Prostate gland (tissue), 2 donors: ENCODE results near the gene TAS2R1.

Experiments used
- POLR2A ChIP-seq: fragments of 450-650 bp; IDR thresholded peaks from one replicate; pipeline ENCODE4 v1.6.1; 2016; ENCODE audit warnings: antibody characterized with exemption, mild to moderate bottlenecking
- TF ChIP-seq, protein P1 (sequence below), 4 experiments: fragments of 200-600 bp in 2 of 4; fragments of 450-650 bp in 2 of 4; sonication (generic) in 2 of 4; IDR thresholded peaks; 1 replicate in 3 of 4; 2 replicates in 1 of 4; pipeline ENCODE4 v1.5.1; 2016 to 2019; ENCODE audit warnings: antibody characterized with exemption in 4 of 4, mild to moderate bottlenecking in 2 of 4, moderate library complexity in 2 of 4

- TF ChIP-seq, protein P1, sequence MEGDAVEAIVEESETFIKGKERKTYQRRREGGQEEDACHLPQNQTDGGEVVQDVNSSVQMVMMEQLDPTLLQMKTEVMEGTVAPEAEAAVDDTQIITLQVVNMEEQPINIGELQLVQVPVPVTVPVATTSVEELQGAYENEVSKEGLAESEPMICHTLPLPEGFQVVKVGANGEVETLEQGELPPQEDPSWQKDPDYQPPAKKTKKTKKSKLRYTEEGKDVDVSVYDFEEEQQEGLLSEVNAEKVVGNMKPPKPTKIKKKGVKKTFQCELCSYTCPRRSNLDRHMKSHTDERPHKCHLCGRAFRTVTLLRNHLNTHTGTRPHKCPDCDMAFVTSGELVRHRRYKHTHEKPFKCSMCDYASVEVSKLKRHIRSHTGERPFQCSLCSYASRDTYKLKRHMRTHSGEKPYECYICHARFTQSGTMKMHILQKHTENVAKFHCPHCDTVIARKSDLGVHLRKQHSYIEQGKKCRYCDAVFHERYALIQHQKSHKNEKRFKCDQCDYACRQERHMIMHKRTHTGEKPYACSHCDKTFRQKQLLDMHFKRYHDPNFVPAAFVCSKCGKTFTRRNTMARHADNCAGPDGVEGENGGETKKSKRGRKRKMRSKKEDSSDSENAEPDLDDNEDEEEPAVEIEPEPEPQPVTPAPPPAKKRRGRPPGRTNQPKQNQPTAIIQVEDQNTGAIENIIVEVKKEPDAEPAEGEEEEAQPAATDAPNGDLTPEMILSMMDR (IDR thresholded peaks at IDR 0.05), result no peak
- TF ChIP-seq POLR2A, result no peak
Measured at GRCh38 chr5:9626955-9627354, 3.2 kb downstream of the TAS2R1 start.
